Nephron progenitor cell (in vitro differentiated cells): Measurements from ENCODE around the gene B9D1.

ENCODE experiments used
- DNase-seq: peaks from one replicate; pipeline ENCODE4 v3.0.0; 2021
- H3K27ac Mint-ChIP-seq: 2 replicates; pipeline ENCODE4 v1.8.0; 2021; ENCODE audit warnings: mild to moderate bottlenecking, moderate library complexity, mixed read lengths
- H3K27me3 Mint-ChIP-seq: 2 replicates; pipeline ENCODE4 v1.8.0; 2021; ENCODE audit warnings: mild to moderate bottlenecking, low read depth, mixed read lengths; ENCODE audit not compliant: poor library complexity
- H3K36me3 Mint-ChIP-seq: 2 replicates; pipeline ENCODE4 v1.8.0; 2021; ENCODE audit warnings: low read depth, mixed read lengths
- H3K4me1 Mint-ChIP-seq: 2 replicates; pipeline ENCODE4 v1.8.0; 2021; ENCODE audit warnings: mixed read lengths
- H3K4me3 Mint-ChIP-seq: 2 replicates; pipeline ENCODE4 v1.8.0; 2021; ENCODE audit warnings: mild to moderate bottlenecking, moderate library complexity, mixed read lengths
- H3K9me3 Mint-ChIP-seq: 2 replicates; pipeline ENCODE4 v1.8.0; 2021; ENCODE audit warnings: mild to moderate bottlenecking, moderate library complexity, mixed read lengths
- TF ChIP-seq, protein P1 (sequence below): fragments of 200-600 bp; sonication (generic); IDR thresholded peaks from 2 replicates; pipeline ENCODE4 v1.5.0; 2021; ENCODE audit warnings: antibody characterized with exemption

Gene B9D1

DNA sequence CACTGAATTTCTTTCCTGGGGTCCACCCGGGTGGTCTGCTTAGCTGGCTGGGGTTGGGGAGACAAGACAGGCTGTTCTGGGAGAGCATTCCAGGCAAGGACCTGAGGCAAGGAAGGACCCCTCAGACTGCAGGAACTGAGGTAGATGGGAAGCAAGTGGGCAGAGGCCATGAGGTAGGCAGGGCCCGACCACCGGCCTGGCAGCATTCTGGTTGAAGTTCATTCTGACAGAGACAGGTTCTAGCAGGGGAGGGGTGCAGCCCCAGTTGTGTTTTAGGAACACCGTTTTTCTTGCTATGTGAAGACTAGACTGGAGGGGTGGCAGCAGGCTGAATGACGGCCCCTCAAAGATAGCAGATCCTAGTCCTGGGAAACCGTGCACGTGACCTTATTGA, 17.5 kb downstream of the B9D1 start:
- no peak for DNase-seq
- H3K9me3 Mint-ChIP-seq, result no peaks in the 10 kb centered on the region
- TF ChIP-seq, protein P1, sequence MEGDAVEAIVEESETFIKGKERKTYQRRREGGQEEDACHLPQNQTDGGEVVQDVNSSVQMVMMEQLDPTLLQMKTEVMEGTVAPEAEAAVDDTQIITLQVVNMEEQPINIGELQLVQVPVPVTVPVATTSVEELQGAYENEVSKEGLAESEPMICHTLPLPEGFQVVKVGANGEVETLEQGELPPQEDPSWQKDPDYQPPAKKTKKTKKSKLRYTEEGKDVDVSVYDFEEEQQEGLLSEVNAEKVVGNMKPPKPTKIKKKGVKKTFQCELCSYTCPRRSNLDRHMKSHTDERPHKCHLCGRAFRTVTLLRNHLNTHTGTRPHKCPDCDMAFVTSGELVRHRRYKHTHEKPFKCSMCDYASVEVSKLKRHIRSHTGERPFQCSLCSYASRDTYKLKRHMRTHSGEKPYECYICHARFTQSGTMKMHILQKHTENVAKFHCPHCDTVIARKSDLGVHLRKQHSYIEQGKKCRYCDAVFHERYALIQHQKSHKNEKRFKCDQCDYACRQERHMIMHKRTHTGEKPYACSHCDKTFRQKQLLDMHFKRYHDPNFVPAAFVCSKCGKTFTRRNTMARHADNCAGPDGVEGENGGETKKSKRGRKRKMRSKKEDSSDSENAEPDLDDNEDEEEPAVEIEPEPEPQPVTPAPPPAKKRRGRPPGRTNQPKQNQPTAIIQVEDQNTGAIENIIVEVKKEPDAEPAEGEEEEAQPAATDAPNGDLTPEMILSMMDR, result no peak
- no peak overlapping the region for H3K4me3 Mint-ChIP-seq
- H3K4me1 Mint-ChIP-seq, result peaks cover 45% of the 10 kb centered on the region
- H3K36me3 Mint-ChIP-seq, result no peaks in the 10 kb centered on the region
- no peak overlapping the region for H3K27ac Mint-ChIP-seq
- H3K27me3 Mint-ChIP-seq, result peaks cover 4% of the 10 kb centered on the region

DNA sequence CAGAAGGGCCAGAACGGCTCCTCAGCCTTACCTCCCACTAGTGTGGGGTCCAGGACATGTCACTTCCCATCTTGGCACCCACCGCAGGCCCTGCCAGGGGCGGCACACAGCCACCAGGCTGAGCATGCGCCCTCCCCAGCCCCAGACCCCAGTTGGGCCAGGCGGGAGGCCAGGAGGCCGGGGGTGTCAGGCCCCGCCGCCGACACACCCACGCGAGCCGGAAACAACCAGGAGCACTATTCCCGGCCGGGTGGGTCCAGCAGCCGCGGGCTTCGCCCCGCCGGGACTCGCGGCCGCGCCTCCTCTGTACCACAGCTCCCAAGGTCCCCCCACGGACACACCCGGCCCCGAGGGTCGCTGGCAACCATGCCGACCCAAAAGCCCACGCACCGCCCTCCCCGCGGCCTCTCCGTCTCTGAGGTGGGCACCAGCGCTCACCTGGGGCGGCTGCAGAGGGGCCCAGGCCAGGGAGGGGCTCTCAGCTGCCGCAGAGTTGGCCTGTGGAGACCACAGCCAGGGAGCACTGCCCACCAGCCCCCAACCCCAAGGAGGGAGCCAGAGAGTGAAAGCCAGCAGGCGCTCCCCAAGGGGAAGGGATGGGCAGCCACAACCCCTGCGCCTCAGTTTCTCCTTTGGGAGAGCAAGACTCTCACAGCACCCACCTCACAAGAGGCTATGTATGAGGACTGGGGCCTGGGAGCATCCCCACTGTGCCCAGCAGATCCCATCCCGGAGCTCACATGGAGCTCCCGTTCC, 18.0 kb downstream of the B9D1 start:
- H3K27ac Mint-ChIP-seq, result no peak overlapping the region
- H3K4me3 Mint-ChIP-seq, result no peak overlapping the region
- H3K9me3 Mint-ChIP-seq, result no peaks in the 10 kb centered on the region
- H3K4me1 Mint-ChIP-seq, result peaks cover 47% of the 10 kb centered on the region
- DNase-seq, result no peak
- TF ChIP-seq, protein P1, result no peak
- peaks cover 4% of the 10 kb centered on the region for H3K27me3 Mint-ChIP-seq
- no peaks in the 10 kb centered on the region for H3K36me3 Mint-ChIP-seq

DNA sequence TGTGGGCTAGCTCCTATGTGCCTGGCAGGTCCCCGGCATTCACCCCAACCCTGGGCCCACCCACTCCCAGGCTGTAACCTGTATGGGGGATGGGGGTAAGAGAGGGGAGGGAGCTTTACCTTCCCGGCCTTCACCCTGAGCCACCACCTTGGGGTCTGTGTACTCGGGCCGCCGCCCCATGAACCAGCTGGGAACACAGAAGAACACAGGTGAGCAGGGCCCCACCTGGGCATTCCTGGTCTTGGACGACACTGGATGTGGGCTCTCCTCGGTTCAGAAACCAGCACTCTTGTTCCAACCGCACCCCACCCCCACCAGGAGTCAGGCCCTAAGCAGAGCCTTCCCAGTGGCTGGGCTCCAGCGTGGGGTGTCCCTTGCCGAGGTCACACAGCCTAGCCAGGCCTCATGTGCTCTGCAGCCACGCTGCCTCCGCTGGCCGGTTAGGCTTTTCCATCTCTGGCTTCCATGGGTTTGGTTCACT, 18.8 kb downstream of the B9D1 start:
- H3K27me3 Mint-ChIP-seq, result peaks cover 4% of the 10 kb centered on the region
- peaks cover 55% of the 10 kb centered on the region for H3K4me1 Mint-ChIP-seq
- no peak overlapping the region for H3K4me3 Mint-ChIP-seq
- no peak overlapping the region for H3K27ac Mint-ChIP-seq
- no peak for DNase-seq
- TF ChIP-seq, protein P1, result no peak
- H3K36me3 Mint-ChIP-seq, result no peaks in the 10 kb centered on the region
- no peaks in the 10 kb centered on the region for H3K9me3 Mint-ChIP-seq

DNA sequence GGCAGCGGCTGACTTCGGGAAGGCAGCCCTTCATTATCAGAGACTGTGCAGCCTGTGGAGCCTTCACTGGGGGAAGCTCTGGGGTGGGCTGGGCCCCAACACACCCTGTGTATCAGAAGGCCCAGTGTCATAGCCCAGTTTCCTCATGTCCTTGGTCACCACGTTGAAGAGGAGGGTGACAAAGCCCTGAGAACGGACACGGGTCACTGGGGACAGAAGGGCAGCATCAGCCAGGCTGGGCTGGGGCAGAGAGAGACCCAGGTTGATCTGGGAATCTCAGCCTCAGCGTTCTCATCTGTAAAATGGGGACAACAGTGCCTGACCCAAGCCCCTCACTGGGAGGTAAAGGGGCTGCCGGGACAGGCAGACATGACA, 19.3 kb downstream of the B9D1 start:
- Mint-ChIP-seq H3K27me3 (peaks cover 4% of the 10 kb centered on the region), H3K4me1 (peaks cover 60% of the 10 kb centered on the region), H3K4me3 (no peak overlapping the region), H3K36me3 (no peaks in the 10 kb centered on the region), H3K27ac (no peak overlapping the region), H3K9me3 (no peaks in the 10 kb centered on the region)
- no peak for DNase-seq
- TF ChIP-seq, protein P1, result no peak

DNA sequence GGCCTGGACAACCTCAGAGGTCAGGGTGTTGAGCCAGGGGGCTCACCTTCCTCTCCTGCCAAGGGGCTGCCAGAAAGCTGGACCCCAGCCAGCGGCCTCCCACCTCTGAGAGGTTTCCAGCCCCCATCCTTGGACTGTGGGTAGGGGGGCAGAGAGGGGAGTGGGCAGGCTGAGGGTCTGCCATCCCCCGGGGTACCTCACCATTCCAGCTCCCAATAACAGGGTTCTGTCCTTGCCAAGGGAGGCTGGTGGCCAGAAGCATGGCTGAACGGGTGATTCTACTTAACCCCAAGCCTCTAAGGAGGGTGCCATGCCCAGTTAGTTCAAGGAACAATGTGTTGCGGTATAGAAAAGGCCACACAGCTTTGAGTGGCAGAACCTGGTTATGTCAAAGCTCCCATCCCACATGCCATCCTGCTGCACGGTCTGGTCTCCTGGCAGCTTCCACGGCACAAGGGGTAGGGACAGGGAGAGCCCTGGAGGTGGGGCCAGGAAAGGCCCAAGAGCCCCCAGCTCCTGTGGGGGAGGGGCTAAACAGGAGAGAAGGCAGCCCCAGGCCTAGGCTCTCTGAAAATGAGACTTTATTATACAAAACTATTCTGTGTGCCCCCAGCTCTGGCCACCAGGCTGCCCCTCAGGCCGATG, 19.8 kb downstream of the B9D1 start:
- Mint-ChIP-seq H3K36me3 (no peaks in the 10 kb centered on the region), H3K4me1 (peaks cover 63% of the 10 kb centered on the region), H3K9me3 (no peaks in the 10 kb centered on the region), H3K27me3 (peaks cover 4% of the 10 kb centered on the region), H3K27ac (no peak overlapping the region), H3K4me3 (no peak overlapping the region)
- TF ChIP-seq, protein P1, result no peak
- no peak for DNase-seq
